ENCODE results near the gene PAX6. TPM values are rescaled to one million over a fixed set of nuclear protein-coding genes. Genes with fewer than 3 reads are reported as not detected.
A peak's percentile ranks its signal among the peaks of the same experiment; 100 is the strongest.

The PAX6 gene
- total RNA-seq, 4 donors from 2014 or later, result 0.40 to 0.79 (median 0.55) TPM; not detected in 1

DNA sequence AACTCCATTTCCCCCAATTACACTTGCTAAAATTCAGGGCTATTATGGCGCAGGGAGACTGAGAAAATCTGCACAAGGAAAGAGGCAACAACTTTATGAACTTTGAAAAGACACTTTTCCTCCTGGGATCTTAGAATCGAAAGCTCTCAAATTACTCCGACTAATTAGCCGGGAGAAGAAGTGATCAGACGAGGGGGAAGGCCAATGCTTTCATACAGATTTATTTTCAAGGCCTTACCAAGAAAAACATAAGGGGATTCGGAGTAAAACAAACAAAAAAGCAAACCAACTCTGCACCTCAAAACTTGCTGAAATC is 1.6 kb downstream of the PAX6 start:
- TF ChIP-seq POLR2AphosphoS5 (IDR thresholded peaks at IDR 0.05) (no peak), EP300 (IDR thresholded peaks at IDR 0.05; ENCODE audit: low read depth) (no peak), POLR2A (IDR thresholded peaks at IDR 0.05) (no peak)
- TF ChIP-seq, protein P1, sequence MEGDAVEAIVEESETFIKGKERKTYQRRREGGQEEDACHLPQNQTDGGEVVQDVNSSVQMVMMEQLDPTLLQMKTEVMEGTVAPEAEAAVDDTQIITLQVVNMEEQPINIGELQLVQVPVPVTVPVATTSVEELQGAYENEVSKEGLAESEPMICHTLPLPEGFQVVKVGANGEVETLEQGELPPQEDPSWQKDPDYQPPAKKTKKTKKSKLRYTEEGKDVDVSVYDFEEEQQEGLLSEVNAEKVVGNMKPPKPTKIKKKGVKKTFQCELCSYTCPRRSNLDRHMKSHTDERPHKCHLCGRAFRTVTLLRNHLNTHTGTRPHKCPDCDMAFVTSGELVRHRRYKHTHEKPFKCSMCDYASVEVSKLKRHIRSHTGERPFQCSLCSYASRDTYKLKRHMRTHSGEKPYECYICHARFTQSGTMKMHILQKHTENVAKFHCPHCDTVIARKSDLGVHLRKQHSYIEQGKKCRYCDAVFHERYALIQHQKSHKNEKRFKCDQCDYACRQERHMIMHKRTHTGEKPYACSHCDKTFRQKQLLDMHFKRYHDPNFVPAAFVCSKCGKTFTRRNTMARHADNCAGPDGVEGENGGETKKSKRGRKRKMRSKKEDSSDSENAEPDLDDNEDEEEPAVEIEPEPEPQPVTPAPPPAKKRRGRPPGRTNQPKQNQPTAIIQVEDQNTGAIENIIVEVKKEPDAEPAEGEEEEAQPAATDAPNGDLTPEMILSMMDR (IDR thresholded peaks at IDR 0.05), result no peak
- intact Hi-C loops (cut with DNase I; ENCODE audit: low total_unique reads), result no loop called here
- Histone ChIP-seq H3K27ac (no peak overlapping the region), H3K4me1 (peaks cover 17 to 69% (median 55%) of the 10 kb centered on the region in 4 donors), H3K4me3 (peak overlapping the region in 1 of 4 donors; percentile 57), H3K36me3 (no peaks in the 10 kb centered on the region), H3K9me3 (no peaks in the 10 kb centered on the region), H3K27me3 (peaks cover 100% of the 10 kb centered on the region)
- DNase-seq, result no peak
- WGBS, 2 donors (ENCODE audit: low coverage in 1 of 2), result 19 to 23% methylated on average over 6 of the region's 6 CpGs
- in situ Hi-C loops (cut with MboI; ENCODE audit: low pct_ligation_motif_present in 1 of 4, low pct_unique_long_range_greater_than_20kb in 1 of 4, low sequenced_read_pairs in 3 of 4), result no loop called here

DNA sequence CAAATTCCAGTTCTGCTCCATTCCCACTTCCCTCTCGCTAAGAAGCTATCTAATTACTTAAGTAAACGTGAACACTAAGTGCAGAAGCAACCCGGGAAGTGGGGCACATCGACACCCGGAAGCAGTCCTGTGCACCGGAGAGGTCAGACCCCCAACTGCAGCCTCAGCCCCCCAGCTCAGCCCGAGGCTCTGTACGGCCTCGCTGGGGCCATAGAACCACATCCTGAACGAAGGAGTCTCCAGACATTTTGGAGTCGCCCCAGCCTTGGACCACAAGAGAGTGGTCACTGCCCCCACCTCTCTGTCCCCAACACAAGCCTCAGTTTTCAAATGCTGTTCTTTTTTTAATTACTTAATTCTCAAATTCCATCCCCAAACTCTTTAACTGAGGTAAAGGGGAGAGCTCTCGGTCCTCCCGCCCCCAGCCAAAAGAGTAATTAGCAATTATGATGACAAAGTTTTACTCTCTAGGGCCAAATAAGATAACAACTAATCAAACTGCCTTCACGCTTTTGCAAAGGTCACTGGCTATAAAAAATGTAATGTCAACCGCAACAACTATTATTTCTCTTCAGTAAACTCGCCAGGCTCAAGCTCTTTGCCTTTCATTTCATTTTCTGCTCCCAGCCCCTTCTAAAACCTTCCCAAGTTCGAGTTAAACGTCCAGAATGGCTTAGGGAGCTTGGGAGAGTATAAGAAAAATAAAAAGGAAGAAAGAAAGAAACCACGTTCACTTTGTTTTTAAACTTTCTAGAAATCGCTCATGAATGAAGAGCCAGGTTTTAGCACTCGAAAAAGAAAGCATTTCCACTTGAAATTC is 2.2 kb downstream of the PAX6 start:
- no peak overlapping the region for H3K27ac ChIP-seq
- TF ChIP-seq POLR2A (IDR thresholded peaks at IDR 0.05) (no peak), EP300 (IDR thresholded peaks at IDR 0.05; ENCODE audit: low read depth) (no peak), POLR2AphosphoS5 (IDR thresholded peaks at IDR 0.05) (no peak)
- TF ChIP-seq, protein P1 (IDR thresholded peaks at IDR 0.05), result no peak
- in situ Hi-C loops (cut with MboI; ENCODE audit: low pct_ligation_motif_present in 1 of 4, low pct_unique_long_range_greater_than_20kb in 1 of 4, low sequenced_read_pairs in 3 of 4) (no loop called here), intact Hi-C loops (cut with DNase I; ENCODE audit: low total_unique reads) (no loop called here)
- H3K27me3 ChIP-seq, result peaks cover 100% of the 10 kb centered on the region
- no peaks in the 10 kb centered on the region for H3K36me3 ChIP-seq
- no peak overlapping the region for H3K4me3 ChIP-seq
- H3K9me3 ChIP-seq, result no peaks in the 10 kb centered on the region
- DNase-seq, result no peak
- WGBS, 2 donors (ENCODE audit: low coverage in 1 of 2), result 5 to 15% methylated on average over 14 to 21 of the region's 21 CpGs
- peaks cover 17 to 70% (median 59%) of the 10 kb centered on the region in 4 donors for H3K4me1 ChIP-seq

DNA sequence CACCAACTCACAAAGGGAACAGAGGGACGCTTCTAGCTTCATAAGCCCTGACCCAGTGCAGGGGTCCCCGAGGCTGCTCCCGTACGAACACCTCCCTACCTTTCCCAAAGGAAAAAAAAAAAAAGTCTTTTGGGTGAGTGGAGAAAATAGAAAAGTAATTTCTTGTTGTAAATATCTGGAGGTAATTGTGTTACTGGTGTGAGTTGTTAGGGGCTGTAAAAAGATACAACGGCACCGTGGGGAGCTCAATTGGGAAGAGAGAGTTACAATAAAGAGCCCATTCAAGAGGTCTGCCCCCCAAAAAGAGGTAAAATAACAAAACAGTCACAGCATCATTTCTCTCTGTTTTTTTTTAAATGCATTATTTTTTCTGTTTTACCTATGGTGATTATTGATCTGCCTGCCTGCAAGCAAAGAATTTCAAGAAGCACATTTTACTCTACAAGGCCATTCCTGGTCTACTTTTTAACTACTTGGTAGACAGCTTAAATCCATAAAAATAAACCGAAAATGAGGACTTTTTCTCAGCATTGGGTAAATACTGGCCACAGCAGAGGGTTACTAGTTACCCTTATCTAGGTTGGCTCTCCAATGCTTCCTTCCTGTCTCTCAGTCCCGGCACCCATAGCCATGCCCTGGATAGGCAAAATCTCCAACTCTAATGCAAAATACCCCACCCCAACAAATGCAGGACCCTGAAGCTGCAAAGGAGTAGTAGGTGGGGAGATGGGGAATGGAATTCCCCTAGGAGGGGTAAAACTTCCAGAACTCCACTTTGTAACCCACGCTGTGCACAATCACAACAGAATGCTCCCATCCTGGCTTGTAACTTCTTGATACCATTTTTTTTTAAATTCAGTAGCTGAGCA is 3.1 kb downstream of the PAX6 start:
- 16 to 18% methylated on average over 7 to 9 of the region's 9 CpGs for WGBS, 2 donors (ENCODE audit: low coverage in 1 of 2)
- DNase-seq, result no peak
- no peak overlapping the region for H3K27ac ChIP-seq
- peaks cover 100% of the 10 kb centered on the region for H3K27me3 ChIP-seq
- no peaks in the 10 kb centered on the region for H3K9me3 ChIP-seq
- intact Hi-C loops (cut with DNase I; ENCODE audit: low total_unique reads) (no loop called here), in situ Hi-C loops (cut with MboI; ENCODE audit: low pct_ligation_motif_present in 1 of 4, low pct_unique_long_range_greater_than_20kb in 1 of 4, low sequenced_read_pairs in 3 of 4) (no loop called here)
- TF ChIP-seq EP300 (IDR thresholded peaks at IDR 0.05; ENCODE audit: low read depth) (no peak), POLR2A (IDR thresholded peaks at IDR 0.05) (no peak), POLR2AphosphoS5 (IDR thresholded peaks at IDR 0.05) (no peak)
- TF ChIP-seq, protein P1 (IDR thresholded peaks at IDR 0.05), result no peak
- H3K4me1 ChIP-seq, result peaks cover 17 to 61% (median 52%) of the 10 kb centered on the region in 4 donors
- no peak overlapping the region for H3K4me3 ChIP-seq
- no peaks in the 10 kb centered on the region for H3K36me3 ChIP-seq

Measured in transverse colon (tissue), 4 donors.